Right hindlimb (tissue), 1 donor: ENCODE measurements around the gene SCN4A.

Experiments used
- DNase-seq: peaks from one replicate; pipeline ENCODE4 v3.0.0-alpha.2; 2018

SCN4A gene

GRCh38 chr17:63954402-63955063 is 18.2 kb downstream of the SCN4A start:
- DNase-seq, result no peak

- DNase-seq, result no peak
Measured at GRCh38 chr17:63950940-63951907, 21.5 kb downstream of the SCN4A start.

GRCh38 chr17:63949576-63950250 is 23.0 kb downstream of the SCN4A start:
- DNase-seq, result peak; percentile 79

GRCh38 chr17:63948521-63948920 is 24.2 kb downstream of the SCN4A start:
- no peak for DNase-seq

- DNase-seq, result no peak
Measured at GRCh38 chr17:63947711-63948330, 24.9 kb downstream of the SCN4A start.

GRCh38 chr17:63946440-63947363 is 26.0 kb downstream of the SCN4A start:
- no peak for DNase-seq

- DNase-seq, result no peak
Measured at GRCh38 chr17:63945784-63946439, 26.8 kb downstream of the SCN4A start.

GRCh38 chr17:63944736-63945499 is 27.8 kb downstream of the SCN4A start:
- DNase-seq, result no peak

GRCh38 chr17:63943745-63944144 is 29.0 kb downstream of the SCN4A start:
- no peak for DNase-seq

GRCh38 chr17:63942309-63942985 is 30.3 kb downstream of the SCN4A start:
- no peak for DNase-seq

GRCh38 chr17:63941751-63942150 is 31.0 kb downstream of the SCN4A start:
- DNase-seq, result no peak

- no peak for DNase-seq
Measured at GRCh38 chr17:63941162-63941561, 31.6 kb downstream of the SCN4A start.

GRCh38 chr17:63940584-63940983 is 32.1 kb downstream of the SCN4A start:
- no peak for DNase-seq

GRCh38 chr17:63939884-63940283 is 32.8 kb downstream of the SCN4A start:
- DNase-seq, result no peak

GRCh38 chr17:63939401-63939800 is 33.3 kb downstream of the SCN4A start:
- DNase-seq, result no peak

- no peak for DNase-seq
Measured at GRCh38 chr17:63937920-63938319, 34.8 kb downstream of the SCN4A start.

- DNase-seq, result no peak
Measured at GRCh38 chr17:63937319-63937718, 35.4 kb downstream of the SCN4A start.

GRCh38 chr17:63934183-63935112 is 38.3 kb downstream of the SCN4A start:
- DNase-seq, result no peak

GRCh38 chr17:63933598-63933997 is 39.1 kb downstream of the SCN4A start:
- no peak for DNase-seq
